ENCODE measurements around the gene ARL6IP1. TPM values are rescaled to one million over a fixed set of nuclear protein-coding genes. Genes with fewer than 3 reads are reported as not detected.
"Not testable (repeated sequence)": the region's sequence is repeated elsewhere in the genome, so short reads cannot be mapped to it uniquely, and the experiment has no call there.

ARL6IP1 gene
- total RNA-seq, 2 experiments from 2014 or later: 97.0 to 97.3 TPM

GRCh38 chr16:18788828-18789514 lies 12.4 kb downstream of the ARL6IP1 start:
- Mint-ChIP-seq H3K4me1 (ENCODE audit: low read depth) (peaks cover 47% of the 10 kb centered on the region), H3K9me3 (no peaks in the 10 kb centered on the region), H3K36me3 (ENCODE audit: low read depth) (peaks cover 75% of the 10 kb centered on the region), H3K27me3 (no peaks in the 10 kb centered on the region), H3K27ac (peak overlapping the region; percentile 93), H3K4me3 (peak overlapping the region; percentile 98)
- ChIA-PET CTCF (interaction anchor here (5.9 kb wide), 1 partner anchor 12 kb away, joined by 51 read pairs; the partner anchor contains the start of gene ARL6IP1), POLR2A (interaction anchor here (1.1 to 11.1 kb wide), 5 partner anchors 13 to 137 kb away, joined by 3 to 210 read pairs (median 7); partner anchors contain the start of genes ARL6IP1 and SMG1)
- intact Hi-C loops (cut with micrococcal nuclease): loop anchor here (5.0 kb wide), 1 partner anchor 278 kb away; the partner anchor contains the start of gene COQ7
- DNase-seq (no peak), ATAC-seq (no peak)
- TF ChIP-seq CTCF (IDR thresholded peaks at IDR 0.05): no peak

- TF ChIP-seq CTCF (IDR thresholded peaks at IDR 0.05): no peak
- DNase-seq: no peak
- Mint-ChIP-seq H3K4me3 (peak overlapping the region; percentile 98), H3K9me3 (no peaks in the 10 kb centered on the region), H3K27ac (peak overlapping the region; percentile 73), H3K4me1 (ENCODE audit: low read depth) (peaks cover 51% of the 10 kb centered on the region), H3K36me3 (ENCODE audit: low read depth) (peaks cover 71% of the 10 kb centered on the region), H3K27me3 (no peaks in the 10 kb centered on the region)
- POLR2A ChIA-PET: interaction anchor here (0.6 to 11.1 kb wide), 6 partner anchors 10 to 904 kb away, joined by 3 to 210 read pairs (median 4); partner anchors contain the start of gene ARL6IP1
- no peak for ATAC-seq
- intact Hi-C loops (cut with micrococcal nuclease): loop anchor here (5.0 kb wide), 1 partner anchor 282 kb away; the partner anchor contains the start of gene COQ7
- CTCF ChIA-PET: interaction anchor here (5.9 kb wide), 1 partner anchor 16 kb away, joined by 51 read pairs; the partner anchor contains the start of gene ARL6IP1
These were observed 16.3 kb downstream of the ARL6IP1 start for GRCh38 chr16:18784917-18785623.

GRCh38 chr16:18783430-18784341 lies 17.7 kb downstream of the ARL6IP1 start:
- Mint-ChIP-seq H3K36me3 (ENCODE audit: low read depth) (peaks cover 58% of the 10 kb centered on the region), H3K27me3 (no peaks in the 10 kb centered on the region), H3K27ac (peak overlapping the region; percentile 80), H3K4me1 (ENCODE audit: low read depth) (peaks cover 51% of the 10 kb centered on the region), H3K4me3 (peak overlapping the region; percentile 1), H3K9me3 (no peaks in the 10 kb centered on the region)
- no peak for DNase-seq
- intact Hi-C loops (cut with micrococcal nuclease): no loop called here
- ChIA-PET CTCF (no interaction called here), POLR2A (interaction anchor here (1.1 to 11.1 kb wide), 5 partner anchors 8 to 18 kb away, joined by 3 to 210 read pairs (median 5); partner anchors contain the start of gene ARL6IP1)
- TF ChIP-seq CTCF (IDR thresholded peaks at IDR 0.05): no peak
- ATAC-seq: peak; percentile 8

- Mint-ChIP-seq H3K27ac (peak overlapping the region; percentile 80), H3K4me1 (ENCODE audit: low read depth) (peaks cover 45% of the 10 kb centered on the region), H3K4me3 (no peak overlapping the region), H3K27me3 (no peaks in the 10 kb centered on the region), H3K9me3 (no peaks in the 10 kb centered on the region), H3K36me3 (ENCODE audit: low read depth) (peaks cover 53% of the 10 kb centered on the region)
- ChIA-PET CTCF (no interaction called here), POLR2A (interaction anchor here (1.0 to 11.1 kb wide), 5 partner anchors 9 to 19 kb away, joined by 3 to 210 read pairs (median 5); partner anchors contain the start of gene ARL6IP1)
- DNase-seq: peak; percentile 39
- peak; percentile 31 for ATAC-seq
- TF ChIP-seq CTCF (IDR thresholded peaks at IDR 0.05): no peak
- intact Hi-C loops (cut with micrococcal nuclease): no loop called here
These were observed 18.5 kb downstream of the ARL6IP1 start for GRCh38 chr16:18782697-18783429.

GRCh38 chr16:18781232-18781631 lies 20.1 kb downstream of the ARL6IP1 start:
- peaks cover 38% of the 10 kb centered on the region for H3K36me3 Mint-ChIP-seq (ENCODE audit: low read depth)
- H3K27me3 Mint-ChIP-seq; CTCF ChIA-PET; intact Hi-C loops (cut with micrococcal nuclease); H3K27ac Mint-ChIP-seq; H3K9me3 Mint-ChIP-seq; ATAC-seq; POLR2A ChIA-PET; H3K4me3 Mint-ChIP-seq; DNase-seq: not testable (repeated sequence)
- H3K4me1 Mint-ChIP-seq (ENCODE audit: low read depth): peaks cover 32% of the 10 kb centered on the region

- POLR2A ChIA-PET; H3K9me3 Mint-ChIP-seq; ATAC-seq; H3K27me3 Mint-ChIP-seq; CTCF ChIA-PET; DNase-seq; intact Hi-C loops (cut with micrococcal nuclease); H3K27ac Mint-ChIP-seq; H3K4me3 Mint-ChIP-seq: not testable (repeated sequence)
- peaks cover 31% of the 10 kb centered on the region for H3K36me3 Mint-ChIP-seq (ENCODE audit: low read depth)
- peaks cover 25% of the 10 kb centered on the region for H3K4me1 Mint-ChIP-seq (ENCODE audit: low read depth)
These were observed 20.8 kb downstream of the ARL6IP1 start for GRCh38 chr16:18780460-18781026.

All from activated CD8-positive, alpha-beta T cell treated with anti-CD3 and anti-CD28 coated beads for 36 hours (primary cell).